Tibial nerve (tissue), 4 donors: ENCODE results near the gene HRH2. TPM values are rescaled to one million over a fixed set of nuclear protein-coding genes. Genes with fewer than 3 reads are reported as not detected.
A peak's percentile ranks its signal among the peaks of the same experiment; 100 is the strongest.
"Not testable (repeated sequence)": the region's sequence is repeated elsewhere in the genome, so short reads cannot be mapped to it uniquely, and the experiment has no call there.

Source experiments
- DNase-seq, 2 donors: peaks; one replicate each; pipeline ENCODE4 v3.0.0-alpha.2; 2019; ENCODE audit warnings: low spot score in 2 of 2
- H3K27ac ChIP-seq, 4 donors: fragments of 200-600 bp; sonication (generic) in 3 of 4; one replicate each; pipeline ENCODE4 v1.5.1; 2017 to 2019; ENCODE audit warnings: mild to moderate bottlenecking in 1 of 4
- H3K27me3 ChIP-seq, 2 donors: fragments of 200-600 bp; sonication (generic) in 1 of 2; one replicate each; pipeline versions ENCODE4 v1.5.1 to v1.6.0; 2017 to 2019
- H3K36me3 ChIP-seq, 3 donors: fragments of 200-600 bp; sonication (generic); one replicate each; pipeline ENCODE4 v1.5.1; 2018 to 2019
- H3K4me1 ChIP-seq, 4 donors: fragments of 200-600 bp; sonication (generic) in 3 of 4; one replicate each; pipeline ENCODE4 v1.5.1; 2017 to 2019
- H3K4me3 ChIP-seq, 4 donors: fragments of 200-600 bp; sonication (generic) in 3 of 4; one replicate each; pipeline ENCODE4 v1.5.1; 2017 to 2019; ENCODE audit warnings: mild to moderate bottlenecking in 1 of 4, moderate library complexity in 1 of 4
- H3K9me3 ChIP-seq, 4 donors: fragments of 200-600 bp; sonication (generic) in 3 of 4; one replicate each; pipeline ENCODE4 v1.5.1; 2017 to 2019
- CTCF ChIP-seq, 5 experiments: fragments of 200-600 bp in 3 of 5; fragments of 450-650 bp in 2 of 5; sonication (generic) in 3 of 5; IDR thresholded peaks; one replicate each; pipeline ENCODE4 v1.5.1; 2016 to 2019; ENCODE audit warnings: antibody characterized with exemption in 5 of 5, mild to moderate bottlenecking in 3 of 5, moderate library complexity in 2 of 5
- EP300 ChIP-seq, 2 donors: sonication (generic); formaldehyde crosslinking; IDR thresholded peaks; one replicate each; pipeline ENCODE4 v1.6.1; 2017; ENCODE audit warnings: antibody characterized with exemption in 2 of 2, mild to moderate bottlenecking in 1 of 2
- POLR2A ChIP-seq, 2 donors: fragments of 450-650 bp; IDR thresholded peaks; one replicate each; pipeline ENCODE4 v1.6.1; 2017; ENCODE audit warnings: antibody characterized with exemption in 2 of 2, mild to moderate bottlenecking in 2 of 2, moderate library complexity in 2 of 2
- WGBS, 2 donors: methylation state at CpG; one replicate each; pipeline ENCODE4 v1.1.5; 2018; 5-methylcytosine and 5-hydroxymethylcytosine counted together
- total RNA-seq, 4 donors: library from RNA; depleted of rRNA; stranded (reverse); fragments of >200 nt; gene quantifications; one replicate each; pipeline ENCODE4 v1.1.0, GENCODE V29; 2016

The HRH2 gene
- total RNA-seq, 4 donors from 2014 or later, result 0.84 to 9.3 (median 3.4) TPM

GRCh38 chr5:175714479-175715085, 56.7 kb downstream of the HRH2 start:
- Histone ChIP-seq H3K27ac (no peak overlapping the region), H3K4me1 (no peaks in the 10 kb centered on the region), H3K36me3 (no peaks in the 10 kb centered on the region), H3K4me3 (no peak overlapping the region), H3K9me3 (peaks cover 0 to 34% (median 0%) of the 10 kb centered on the region in 4 donors), H3K27me3 (no peaks in the 10 kb centered on the region)
- 87% methylated on average over 7 of the region's 7 CpGs for WGBS, 2 donors
- no peak for DNase-seq
- TF ChIP-seq EP300 (IDR thresholded peaks at IDR 0.05) (no peak), CTCF (IDR thresholded peaks at IDR 0.05) (no peak), POLR2A (IDR thresholded peaks at IDR 0.05) (no peak)

DNA sequence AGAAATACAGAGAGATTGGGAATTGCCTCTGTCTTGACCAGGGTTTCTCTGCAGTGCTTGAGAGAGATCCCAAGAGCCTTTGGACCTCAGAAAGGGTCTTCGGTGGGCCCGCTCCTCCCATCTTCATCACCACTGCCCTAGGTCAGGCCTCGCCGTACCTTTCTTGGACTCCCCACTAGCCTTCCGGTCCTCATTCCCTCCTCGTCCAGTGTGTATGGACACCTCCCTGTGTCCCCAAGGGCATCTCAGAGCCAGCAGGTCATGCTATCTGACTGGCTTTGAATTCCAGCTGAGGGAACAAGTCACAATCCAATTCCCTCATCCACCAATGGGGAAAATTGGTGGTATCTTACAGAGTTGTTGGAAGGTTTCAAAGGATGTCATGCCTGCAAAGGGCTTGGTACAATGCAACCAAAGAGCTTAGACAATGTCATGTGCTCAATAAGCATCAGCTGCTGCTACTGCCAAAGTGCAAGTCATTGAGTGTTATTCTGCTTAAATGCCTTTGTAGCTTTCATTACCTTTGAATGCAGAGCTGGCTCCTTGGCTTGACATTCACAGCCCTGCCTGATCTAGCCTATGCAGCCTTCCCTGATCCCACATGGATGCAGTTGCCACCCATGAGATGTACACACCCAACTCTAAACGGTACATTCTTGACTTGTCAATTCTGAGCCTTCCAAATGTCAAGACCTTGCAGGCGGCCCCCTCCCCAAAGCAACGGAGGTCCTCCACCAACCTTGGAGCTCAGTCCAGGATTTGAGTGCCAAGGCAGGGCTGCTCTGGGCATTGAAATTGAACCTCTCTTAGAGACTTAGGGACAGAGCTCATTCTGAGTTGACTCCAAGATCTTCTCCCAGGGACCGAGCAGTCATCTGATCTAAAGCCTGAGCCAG, 58.0 kb downstream of the HRH2 start:
- no peak for DNase-seq
- H3K27me3 ChIP-seq, result no peaks in the 10 kb centered on the region
- H3K4me1 ChIP-seq, result no peaks in the 10 kb centered on the region
- H3K27ac ChIP-seq, result no peak overlapping the region
- TF ChIP-seq CTCF (IDR thresholded peaks at IDR 0.05) (no peak), POLR2A (IDR thresholded peaks at IDR 0.05) (no peak), EP300 (IDR thresholded peaks at IDR 0.05) (no peak)
- no peak overlapping the region for H3K4me3 ChIP-seq
- WGBS, 2 donors, result 91 to 97% methylated on average over 10 of the region's 10 CpGs
- no peaks in the 10 kb centered on the region for H3K36me3 ChIP-seq
- peaks cover 0 to 34% (median 0%) of the 10 kb centered on the region in 4 donors for H3K9me3 ChIP-seq

DNA sequence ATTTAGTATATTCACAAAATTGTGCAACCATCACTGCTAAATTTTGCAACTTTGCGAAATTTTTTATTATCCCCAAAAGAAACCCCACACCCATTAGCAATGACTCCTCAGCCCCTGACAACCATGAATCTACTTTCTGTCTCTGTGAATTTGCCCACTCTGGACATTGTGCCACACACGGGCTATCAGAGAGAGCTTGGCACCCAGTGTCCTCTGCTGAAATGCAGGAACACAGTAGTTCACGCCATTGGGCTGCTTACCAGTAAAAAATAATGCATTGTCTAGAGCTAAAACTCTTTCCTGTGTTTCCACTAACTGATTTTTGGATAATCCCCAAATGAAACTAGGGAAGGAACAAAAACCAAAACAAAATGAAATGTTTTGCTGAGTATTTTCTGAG, 60.0 kb downstream of the HRH2 start:
- no peaks in the 10 kb centered on the region for H3K36me3 ChIP-seq
- TF ChIP-seq EP300 (IDR thresholded peaks at IDR 0.05) (no peak), POLR2A (IDR thresholded peaks at IDR 0.05) (no peak), CTCF (IDR thresholded peaks at IDR 0.05) (no peak)
- H3K27ac ChIP-seq, result no peak overlapping the region
- no peak overlapping the region for H3K4me3 ChIP-seq
- H3K9me3 ChIP-seq, result peaks cover 0 to 34% (median 0%) of the 10 kb centered on the region in 4 donors
- DNase-seq, result no peak
- 82 to 86% methylated on average over 3 of the region's 3 CpGs for WGBS, 2 donors
- H3K27me3 ChIP-seq, result no peaks in the 10 kb centered on the region
- H3K4me1 ChIP-seq, result no peaks in the 10 kb centered on the region

DNA sequence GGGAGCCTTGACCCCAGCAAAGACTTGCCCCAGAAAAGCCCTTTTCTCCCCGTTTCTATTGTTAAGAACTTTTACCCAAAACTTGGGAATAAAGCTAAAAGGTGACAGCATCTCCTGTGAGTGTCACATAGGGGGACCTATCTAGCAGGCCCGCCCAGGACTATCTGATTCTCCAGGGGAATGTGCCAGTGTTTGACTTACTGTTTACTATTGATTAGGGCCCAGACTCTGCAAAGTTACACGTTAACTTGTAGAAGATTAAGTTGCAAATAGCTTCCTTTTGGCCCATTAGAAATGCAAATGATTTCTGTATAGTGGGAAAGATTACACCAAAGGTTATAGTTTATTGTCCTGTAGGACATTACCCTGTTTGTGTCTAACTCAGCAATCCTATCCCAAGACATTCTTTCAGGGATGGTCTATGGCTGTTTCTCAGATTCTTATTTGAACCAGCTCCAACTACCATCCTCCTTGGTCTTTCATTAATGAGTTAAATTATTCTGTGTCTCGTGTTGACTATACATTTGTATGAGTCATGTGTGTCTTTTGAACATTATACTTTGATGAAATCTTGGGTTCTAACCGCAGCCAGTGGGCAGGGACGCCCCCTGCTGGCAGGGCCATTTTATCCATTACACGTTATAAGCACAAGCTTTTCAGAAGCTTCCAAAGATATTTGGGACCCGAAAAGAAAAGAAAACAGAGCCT, 60.7 kb downstream of the HRH2 start:
- TF ChIP-seq CTCF (IDR thresholded peaks at IDR 0.05) (peak in 4 of 5 experiments; percentile 32 to 43 (median 35)), EP300 (IDR thresholded peaks at IDR 0.05) (no peak)
- Histone ChIP-seq H3K9me3 (peaks cover 0 to 31% (median 0%) of the 10 kb centered on the region in 4 donors), H3K36me3 (no peaks in the 10 kb centered on the region), H3K27ac (no peak overlapping the region), H3K27me3 (no peaks in the 10 kb centered on the region), H3K4me1 (no peaks in the 10 kb centered on the region), H3K4me3 (no peak overlapping the region)
- WGBS, 2 donors, result 39 to 41% methylated on average over 8 of the region's 8 CpGs
- peak; percentile 23 to 48 for DNase-seq

- H3K36me3 ChIP-seq, H3K4me1 ChIP-seq, H3K27me3 ChIP-seq, DNase-seq, H3K4me3 ChIP-seq, H3K27ac ChIP-seq: not testable (repeated sequence)
- WGBS, 2 donors, result 91 to 96% methylated on average over 8 of the region's 8 CpGs
- peaks cover 0 to 29% (median 0%) of the 10 kb centered on the region in 4 donors for H3K9me3 ChIP-seq
Observed at GRCh38 chr5:175719109-175719432, 61.2 kb downstream of the HRH2 start.
